Measurements from ENCODE around the gene CRIM1. TPM values are rescaled to one million over a fixed set of nuclear protein-coding genes. Genes with fewer than 3 reads are reported as not detected.
A peak's percentile ranks its signal among the peaks of the same experiment; 100 is the strongest.

CRIM1 gene
- polyA plus RNA-seq, 1 donor = 90.0 TPM

DNA sequence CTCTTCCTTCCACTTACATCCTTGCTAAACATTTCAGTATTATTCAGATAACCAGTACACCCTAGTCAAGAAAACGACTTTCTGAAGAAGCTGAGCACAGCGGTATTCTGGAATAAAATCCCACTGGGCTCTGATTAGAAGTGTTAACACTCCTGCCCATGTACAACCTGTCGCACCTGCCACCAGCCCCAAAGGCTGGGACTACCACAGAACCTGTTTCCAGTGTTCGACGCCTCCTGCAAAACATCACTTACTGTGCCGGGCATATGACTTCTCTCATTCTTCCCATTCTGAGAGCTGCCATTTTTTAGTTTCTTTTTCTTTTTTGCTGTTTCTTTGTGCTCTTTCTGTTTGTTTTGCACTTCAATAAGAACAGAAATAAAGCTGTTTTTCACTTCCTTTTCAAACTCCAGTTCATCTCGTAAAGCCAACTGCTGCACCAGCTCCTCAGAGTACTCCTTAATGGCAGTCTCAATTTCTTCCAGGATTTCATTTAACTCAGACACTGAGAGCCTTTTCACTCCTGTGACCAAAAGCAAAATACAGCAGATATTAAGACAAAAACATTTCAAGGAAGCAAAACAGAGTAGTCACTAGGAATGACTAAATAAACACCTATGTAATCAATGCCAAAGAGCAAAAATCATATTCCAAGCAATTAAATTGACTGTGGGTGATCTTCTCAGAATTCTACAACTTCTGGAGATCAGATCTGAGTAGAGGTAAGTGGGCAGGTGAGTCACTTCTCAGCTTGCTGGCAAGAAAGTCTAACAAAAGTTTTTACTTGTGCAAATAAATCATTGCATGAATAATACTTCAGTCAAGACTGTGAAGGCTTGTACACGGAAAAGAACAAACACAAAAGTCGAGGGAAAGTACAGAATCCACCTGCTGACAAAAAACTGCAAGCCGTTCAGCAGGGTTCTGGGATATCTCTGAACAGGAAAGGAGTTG lies 223.0 kb downstream of the CRIM1 start:
- DNase-seq = no peak

DNA sequence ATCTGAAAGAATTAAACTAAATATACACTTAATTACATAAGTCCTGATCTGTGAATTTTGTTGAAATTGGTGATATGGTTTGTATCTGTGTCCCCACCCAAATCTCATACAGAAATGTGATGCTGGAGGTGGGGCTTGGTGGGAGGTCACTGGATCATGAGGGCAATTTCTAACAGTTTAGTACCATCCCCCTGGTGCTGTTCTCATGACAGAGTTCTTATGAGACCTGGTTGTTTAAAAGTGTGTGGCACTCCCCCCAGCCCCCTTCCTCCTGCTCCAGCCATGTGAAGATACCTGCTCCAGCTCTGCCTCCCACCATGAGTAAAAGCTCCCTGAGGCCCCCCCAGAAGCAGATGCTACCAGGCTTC lies 223.7 kb downstream of the CRIM1 start:
- DNase-seq = no peak

GRCh38 chr2:36582538-36582937 lies 227.0 kb downstream of the CRIM1 start:
- DNase-seq = no peak

GRCh38 chr2:36582951-36583350 lies 227.4 kb downstream of the CRIM1 start:
- DNase-seq = no peak

GRCh38 chr2:36584148-36584794 lies 228.7 kb downstream of the CRIM1 start:
- DNase-seq = no peak

GRCh38 chr2:36586672-36587071 lies 231.1 kb downstream of the CRIM1 start:
- no peak for DNase-seq

DNA sequence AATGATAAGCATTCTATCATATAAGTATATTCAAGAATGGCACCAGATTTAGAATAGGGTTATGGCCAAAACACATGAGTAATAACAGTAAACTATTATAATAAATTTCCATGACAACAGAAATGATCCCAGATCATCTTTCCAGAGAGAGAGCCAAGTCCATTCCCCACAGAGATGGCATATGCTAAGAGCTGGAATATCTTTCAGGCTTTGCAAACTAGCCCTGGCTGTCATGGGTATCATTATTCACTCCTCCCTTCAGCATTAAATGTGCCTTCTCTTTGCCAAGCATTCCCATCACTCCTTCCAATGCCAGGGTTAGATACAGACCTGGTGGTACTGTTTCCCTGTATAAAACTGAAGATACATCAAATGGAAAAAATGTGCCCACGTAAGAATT lies 231.5 kb downstream of the CRIM1 start:
- no peak for DNase-seq

- no peak for DNase-seq
These were observed 232.0 kb downstream of the CRIM1 start for GRCh38 chr2:36587556-36587955.

- DNase-seq = no peak
These were observed 233.7 kb downstream of the CRIM1 start for GRCh38 chr2:36589230-36589630.

GRCh38 chr2:36594849-36595248 lies 239.3 kb downstream of the CRIM1 start:
- no peak for DNase-seq

DNA sequence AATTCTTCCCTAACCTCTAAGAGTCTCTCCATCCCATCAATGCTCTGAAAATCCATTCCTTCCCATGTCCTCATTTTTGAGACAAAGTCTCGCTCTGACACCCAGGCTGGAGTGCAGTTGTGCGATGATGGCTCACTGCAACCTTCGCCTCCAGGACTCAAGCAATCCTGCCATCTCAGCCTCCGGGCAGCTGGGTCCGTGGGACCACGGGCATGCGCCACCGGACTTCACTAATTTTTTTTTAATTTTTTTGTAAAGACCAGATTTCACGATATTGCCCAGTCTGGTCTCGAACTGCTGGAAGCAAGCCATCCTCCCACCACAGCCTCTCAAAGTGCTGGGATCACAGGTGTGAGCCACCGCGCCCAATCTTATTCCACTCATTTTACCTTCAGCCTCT lies 240.8 kb downstream of the CRIM1 start:
- DNase-seq = no peak

GRCh38 chr2:36597003-36597531 lies 241.5 kb downstream of the CRIM1 start:
- no peak for DNase-seq

- peak; percentile 76 for DNase-seq
These were observed 242.2 kb downstream of the CRIM1 start, which contains the start of gene FEZ2 for GRCh38 chr2:36597532-36598377. TSS of gene FEZ2 (minus strand) at chr2:36598168. CDS start at chr2:36598142, 26 bp downstream.

Other genes starting within 250 kb of the CRIM1 start
- 88.7 TPM for gene FEZ2, start 242.4 kb downstream of the CRIM1 start, polyA plus RNA-seq (ENCODE audit: insufficient read length)